ENCODE measurements around the gene ANKS1B. TPM values are rescaled to one million over a fixed set of nuclear protein-coding genes. Genes with fewer than 3 reads are reported as not detected.

Gene ANKS1B
- total and polyA plus RNA-seq, 10 of the 15 experiments (the other 5 are each of a cell fraction or from before 2014, with no cell fraction given), result 0.16 to 1.3 (median 0.82) TPM; not detected in 7

DNA sequence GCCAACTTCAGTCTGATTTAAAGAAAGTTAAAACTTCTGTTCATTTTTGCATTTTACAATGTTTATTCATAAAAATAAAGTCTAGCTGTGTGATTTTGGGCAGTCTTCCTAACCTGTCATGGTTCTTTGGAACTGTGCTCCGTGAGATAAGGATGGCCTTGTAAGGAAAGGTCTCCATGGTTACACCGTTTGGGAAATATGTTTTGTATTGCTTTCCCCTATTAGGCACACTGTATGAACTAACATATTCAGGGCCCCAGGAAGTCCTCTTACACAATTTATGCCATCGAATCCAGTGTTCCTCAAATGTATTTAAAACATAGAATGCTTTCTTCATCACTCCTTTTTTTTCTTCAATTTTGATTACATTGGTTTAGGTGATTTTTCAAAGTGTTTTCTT is 1285.2 kb downstream of the ANKS1B start:
- no peak for FAIRE-seq
- Histone ChIP-seq H3K9ac (ENCODE audit: control insufficient read depth, insufficient read depth, low read length) (no peak overlapping the region), H3K36me3 (ENCODE audit: control insufficient read depth in 2 of 2, insufficient read depth in 2 of 2, low read length in 1 of 2) (peaks cover 0 to 13% of the 10 kb centered on the region in 2 experiments; a peak in 3 of 4 replicates), H3K4me2 (ENCODE audit: control insufficient read depth, insufficient read depth) (no peak overlapping the region), H3K27me3 (replicated peaks in 1 of 2; ENCODE audit: control insufficient read depth in 2 of 2, insufficient read depth in 2 of 2, low read length in 1 of 2) (no peaks in the 10 kb centered on the region), H3K27ac (ENCODE audit: control insufficient read depth, insufficient read depth) (no peak overlapping the region), H2AFZ (ENCODE audit: control insufficient read depth, low read depth, low read length) (no peak overlapping the region), H3K79me2 (ENCODE audit: control insufficient read depth, insufficient read depth, low read length) (no peaks in the 10 kb centered on the region), H3K4me1 (ENCODE audit: control insufficient read depth, insufficient read depth, low read length) (no peaks in the 10 kb centered on the region), H4K20me1 (ENCODE audit: control insufficient read depth, insufficient read depth) (no peaks in the 10 kb centered on the region), H3K4me3 (no peak overlapping the region), H3K9me3 (replicated peaks; ENCODE audit: control insufficient read depth, insufficient read depth, low read length) (no peaks in the 10 kb centered on the region)
- TF ChIP-seq, protein P1, sequence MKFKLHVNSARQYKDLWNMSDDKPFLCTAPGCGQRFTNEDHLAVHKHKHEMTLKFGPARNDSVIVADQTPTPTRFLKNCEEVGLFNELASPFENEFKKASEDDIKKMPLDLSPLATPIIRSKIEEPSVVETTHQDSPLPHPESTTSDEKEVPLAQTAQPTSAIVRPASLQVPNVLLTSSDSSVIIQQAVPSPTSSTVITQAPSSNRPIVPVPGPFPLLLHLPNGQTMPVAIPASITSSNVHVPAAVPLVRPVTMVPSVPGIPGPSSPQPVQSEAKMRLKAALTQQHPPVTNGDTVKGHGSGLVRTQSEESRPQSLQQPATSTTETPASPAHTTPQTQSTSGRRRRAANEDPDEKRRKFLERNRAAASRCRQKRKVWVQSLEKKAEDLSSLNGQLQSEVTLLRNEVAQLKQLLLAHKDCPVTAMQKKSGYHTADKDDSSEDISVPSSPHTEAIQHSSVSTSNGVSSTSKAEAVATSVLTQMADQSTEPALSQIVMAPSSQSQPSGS (IDR thresholded peaks at IDR 0.05; ENCODE audit: low read length), result no peak
- TF ChIP-seq YBX1 (IDR thresholded peaks at IDR 0.05), result no peak
- TF ChIP-seq WRNIP1 (IDR thresholded peaks at IDR 0.05; ENCODE audit: borderline replicate concordance, low read depth, low read length), result no peak
- no peak for TF ChIP-seq SIN3A (IDR thresholded peaks at IDR 0.05; ENCODE audit: low read depth, low read length)
- TF ChIP-seq HDGF (IDR thresholded peaks at IDR 0.05), result no peak
- TF ChIP-seq BMI1 (IDR thresholded peaks at IDR 0.05; ENCODE audit: borderline replicate concordance), result no peak
- TF ChIP-seq BHLHE40 (IDR thresholded peaks at IDR 0.05; ENCODE audit: borderline replicate concordance in 1 of 2, low read depth in 2 of 2, low read length in 1 of 2), result no peak
- TF ChIP-seq, protein P2, sequence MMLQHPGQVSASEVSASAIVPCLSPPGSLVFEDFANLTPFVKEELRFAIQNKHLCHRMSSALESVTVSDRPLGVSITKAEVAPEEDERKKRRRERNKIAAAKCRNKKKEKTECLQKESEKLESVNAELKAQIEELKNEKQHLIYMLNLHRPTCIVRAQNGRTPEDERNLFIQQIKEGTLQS (IDR thresholded peaks at IDR 0.05; ENCODE audit: borderline replicate concordance, extremely low read depth, low read depth, low read length), result no peak
- TF ChIP-seq RB1 (IDR thresholded peaks at IDR 0.05; ENCODE audit: borderline replicate concordance), result no peak
- no peak for TF ChIP-seq NR2C1 (IDR thresholded peaks at IDR 0.05)
- TF ChIP-seq POLR2AphosphoS5 (IDR thresholded peaks at IDR 0.05; ENCODE audit: low read length), result no peak
- TF ChIP-seq SIX5 (IDR thresholded peaks at IDR 0.05; ENCODE audit: low read depth, low read length, severe bottlenecking), result no peak
- no peak for TF ChIP-seq GATAD2B (conservative IDR thresholded peaks at IDR 0.05; ENCODE audit: low read depth)
- no peak for TF ChIP-seq RAD21 (IDR thresholded peaks at IDR 0.05; ENCODE audit: insufficient read depth, low read depth, low read length)
- TF ChIP-seq JUNB (IDR thresholded peaks at IDR 0.05), result no peak
- no peak for TF ChIP-seq POLR2AphosphoS2 (IDR thresholded peaks at IDR 0.05; ENCODE audit: low read depth, low read length)
- TF ChIP-seq TCF7 (IDR thresholded peaks at IDR 0.05; ENCODE audit: borderline replicate concordance), result no peak
- no peak for TF ChIP-seq NRF1 (conservative IDR thresholded peaks at IDR 0.05; ENCODE audit: low read depth, low read length)
- ChIA-PET RAD21 (ENCODE audit: unreplicated experiment) (interaction anchor here (0.9 to 3.9 kb wide), 6 partner anchors 12 to 299 kb away, joined by 3 to 26 read pairs (median 3); no protein-coding TSS in a partner anchor), POLR2A (no interaction called here), SMC1A (ENCODE audit: uncharacterized antibody, unreplicated experiment) (interaction anchor here (0.6 to 1.7 kb wide), 7 partner anchors 12 to 299 kb away, joined by 3 to 15 read pairs (median 4); no protein-coding TSS in a partner anchor), CTCF (interaction anchor here (0.7 to 3.0 kb wide), 25 partner anchors 12 to 299 kb away, joined by 3 to 31 read pairs (median 4); partner anchors contain the start of gene SLC25A3)
- intact Hi-C loops (cut with micrococcal nuclease; ENCODE audit: unreplicated experiment) (loop anchor here (1.0 to 2.0 kb wide), 2 partner anchors 239 to 299 kb away; no protein-coding TSS in a partner anchor), in situ Hi-C loops (cut with MboI) (loop anchor here (10.0 kb wide), 1 partner anchor 295 kb away; no protein-coding TSS in a partner anchor)
- ATAC-seq, result no peak
- no peak for DNase-seq (ENCODE audit: low read depth, low spot score)
- BruUV-seq (replicated peaks), result no TSS peak
- 87% methylated on average over 3 of the region's 3 CpGs for WGBS (ENCODE audit: insufficient coverage, insufficient replicate concordance, low lambda C conversion rate, missing lambda C conversion rate)
